A673 (cell line): ENCODE data around the gene CNNM4.

Experiments used
- CTCF ChIP-seq: fragments of 300-800, 200-600 bp; sonication (generic); conservative IDR thresholded peaks from 2 replicates; pipeline ENCODE4 v1.5.1; 2017; ENCODE audit warnings: low read depth, mild to moderate bottlenecking, antibody characterized with exemption, low read length, moderate library complexity, mixed read lengths
- EZH2 ChIP-seq: fragments of 200-600 bp; sonication (generic); IDR thresholded peaks from 2 replicates; pipeline ENCODE4 v1.6.1; 2017; ENCODE audit warnings: borderline replicate concordance, low read depth, mild to moderate bottlenecking, mixed read lengths, antibody characterized with exemption, low read length; ENCODE audit not compliant: poor library complexity, severe bottlenecking

- TF ChIP-seq EZH2, result no peak
- no peak for TF ChIP-seq CTCF
These were observed 81.9 kb downstream of the CNNM4 start for GRCh38 chr2:96842600-96842999.
